DND-41 (cell line): Measurements from ENCODE around the gene TMCO4.

Experiments
- ATAC-seq: fragments of 200-7000 bp; cut with Tn5 transposase; 3 replicates; pipeline ENCODE4 v1.9.1; 2021; ENCODE audit warnings: low read depth; ENCODE audit not compliant: insufficient read depth
- DNase-seq: peaks from one replicate; pipeline ENCODE4 v3.0.0-alpha.2; 2020
- H2AFZ ChIP-seq: 2 replicates; pipeline ENCODE4 v1.6.0; 2012; ENCODE audit warnings: low read depth, low read length
- H3K27ac ChIP-seq: 2 replicates; pipeline ENCODE4 v1.5.1; 2012; ENCODE audit warnings: low read length, inconsistent platforms
- H3K27me3 ChIP-seq: fragments of 200-600 bp; sonication (generic); 2 replicates; pipeline ENCODE4 v1.6.0; 2012; ENCODE audit warnings: low read length, mild to moderate bottlenecking, inconsistent platforms; ENCODE audit not compliant: insufficient read depth, poor library complexity
- H3K36me3 ChIP-seq: 2 replicates; pipeline ENCODE4 v1.5.1; 2012; ENCODE audit warnings: low read length, inconsistent platforms; ENCODE audit not compliant: insufficient read depth
- H3K4me1 ChIP-seq: 2 replicates; pipeline ENCODE4 v1.5.1; 2012; ENCODE audit warnings: mild to moderate bottlenecking, low read length; ENCODE audit not compliant: insufficient read depth
- H3K4me2 ChIP-seq: 2 replicates; pipeline ENCODE4 v1.6.0; 2012; ENCODE audit warnings: mild to moderate bottlenecking, moderate library complexity, low read length, inconsistent platforms; ENCODE audit not compliant: insufficient read depth
- H3K4me3 ChIP-seq, 2 experiments: fragments of 200-600 bp in 1 of 2; shearing (Covaris generic) in 1 of 2; 2 replicates each; pipeline ENCODE4 v1.5.1; 2012 to 2016; ENCODE audit warnings: inconsistent platforms in 2 of 2, low read length in 2 of 2, mild to moderate bottlenecking in 2 of 2, low read depth in 1 of 2, moderate library complexity in 1 of 2
- H3K79me2 ChIP-seq: 2 replicates; pipeline ENCODE4 v1.6.0; 2012; ENCODE audit warnings: low read length, inconsistent platforms; ENCODE audit not compliant: insufficient read depth
- H3K9ac ChIP-seq: 2 replicates; pipeline ENCODE4 v1.6.0; 2012; ENCODE audit warnings: low read depth, mild to moderate bottlenecking, inconsistent platforms, low read length, moderate library complexity
- H3K9me3 ChIP-seq: 2 replicates; pipeline ENCODE4 v1.5.1; 2012; ENCODE audit warnings: low read length, moderate library complexity, mild to moderate bottlenecking, inconsistent platforms; ENCODE audit not compliant: insufficient read depth, severe bottlenecking
- H4K20me1 ChIP-seq: 2 replicates; pipeline ENCODE4 v1.6.0; 2012; ENCODE audit warnings: low read length; ENCODE audit not compliant: insufficient read depth
- CTCF ChIP-seq: IDR thresholded peaks from 2 replicates; pipeline ENCODE4 v1.5.1; 2012; ENCODE audit warnings: borderline replicate concordance, low read length, moderate library complexity, mild to moderate bottlenecking; ENCODE audit not compliant: poor library complexity, severe bottlenecking; ENCODE audit errors: extremely low read depth
- EZH2 ChIP-seq: IDR thresholded peaks from 3 replicates; pipeline ENCODE4 v1.6.1; 2012; ENCODE audit warnings: borderline replicate concordance, low read depth, mild to moderate bottlenecking, moderate library complexity, low read length, inconsistent platforms; ENCODE audit not compliant: severe bottlenecking

TMCO4 gene

DNA sequence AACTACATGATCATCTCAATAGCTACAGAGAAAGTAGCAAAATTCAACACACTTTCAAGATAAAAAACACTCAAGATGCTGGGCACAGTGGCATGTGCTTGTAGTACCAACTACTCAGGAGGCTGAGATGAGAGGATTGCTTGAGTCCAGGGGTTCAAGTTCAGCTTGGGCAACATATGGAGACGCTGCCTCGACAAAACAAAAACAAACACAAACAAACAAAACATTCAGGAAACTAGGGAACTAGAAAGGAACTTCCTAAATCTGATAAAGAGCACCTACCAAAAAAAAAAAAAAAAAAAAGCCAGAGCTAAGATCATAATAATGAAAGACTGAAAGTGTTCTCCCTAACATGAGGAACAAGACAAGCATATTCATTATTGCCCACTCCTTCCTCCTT is 38.1 kb upstream of the TMCO4 start:
- H4K20me1 ChIP-seq = no peaks in the 10 kb centered on the region
- H3K9ac ChIP-seq = no peak overlapping the region
- H3K27ac ChIP-seq = no peak overlapping the region
- no peak overlapping the region for H2AFZ ChIP-seq
- H3K4me3 ChIP-seq = no peak overlapping the region
- ATAC-seq = no peak
- H3K79me2 ChIP-seq = no peaks in the 10 kb centered on the region
- no peaks in the 10 kb centered on the region for H3K4me1 ChIP-seq
- H3K4me2 ChIP-seq = no peak overlapping the region
- TF ChIP-seq EZH2 (no peak), CTCF (no peak)
- no peaks in the 10 kb centered on the region for H3K27me3 ChIP-seq
- H3K9me3 ChIP-seq = no peaks in the 10 kb centered on the region
- H3K36me3 ChIP-seq = no peaks in the 10 kb centered on the region
- no peak for DNase-seq

DNA sequence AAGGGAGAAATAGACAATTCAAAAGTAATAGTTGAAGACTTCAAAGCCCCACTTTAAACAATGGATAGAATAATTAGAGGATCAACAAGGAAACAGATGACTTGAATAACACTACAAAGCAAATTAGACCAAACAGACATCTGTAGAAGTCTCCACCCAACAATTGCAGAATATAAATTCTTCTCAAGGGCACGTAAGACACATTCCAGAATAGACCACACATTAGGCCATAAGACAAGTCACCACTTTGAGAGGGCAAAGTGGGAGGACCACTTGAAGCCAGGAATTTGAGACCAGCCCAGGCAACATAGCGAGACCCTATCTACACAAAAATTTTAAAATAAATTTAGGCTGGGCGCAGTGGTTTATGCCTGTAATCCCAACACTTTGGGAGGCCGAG is 35.9 kb upstream of the TMCO4 start:
- DNase-seq (no peak), ATAC-seq (no peak)
- H2AFZ ChIP-seq = no peak overlapping the region
- TF ChIP-seq EZH2 (no peak), CTCF (no peak)
- H3K9ac ChIP-seq = no peak overlapping the region
- H3K4me1 ChIP-seq = no peaks in the 10 kb centered on the region
- H3K4me2 ChIP-seq = no peak overlapping the region
- no peak overlapping the region for H3K4me3 ChIP-seq
- H3K27me3 ChIP-seq = no peaks in the 10 kb centered on the region
- H3K9me3 ChIP-seq = peaks cover 8% of the 10 kb centered on the region
- no peak overlapping the region for H3K27ac ChIP-seq
- no peaks in the 10 kb centered on the region for H3K79me2 ChIP-seq
- no peaks in the 10 kb centered on the region for H3K36me3 ChIP-seq
- no peaks in the 10 kb centered on the region for H4K20me1 ChIP-seq

DNA sequence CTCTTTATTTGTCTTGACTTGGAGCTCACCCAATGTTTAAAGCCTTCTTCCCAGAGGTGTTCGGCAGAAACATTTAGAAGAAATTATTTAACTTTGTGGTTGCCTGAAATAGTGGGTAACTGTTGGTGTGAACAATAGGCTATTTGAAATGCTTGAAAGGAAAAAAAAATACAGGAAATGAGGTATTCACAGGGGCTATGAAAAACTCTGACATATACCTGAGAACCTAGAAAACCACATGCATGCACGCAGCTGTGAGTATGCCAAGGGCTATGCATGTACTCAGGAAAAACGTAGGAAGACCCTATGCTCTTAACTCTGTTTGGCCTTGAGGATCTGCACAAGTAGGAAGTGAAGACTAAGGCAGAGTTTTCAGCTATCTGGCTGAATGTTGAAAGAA is 31.7 kb upstream of the TMCO4 start:
- no peak overlapping the region for H3K4me3 ChIP-seq
- H3K27me3 ChIP-seq = no peaks in the 10 kb centered on the region
- TF ChIP-seq EZH2 = no peak
- no peak for TF ChIP-seq CTCF
- ATAC-seq (no peak), DNase-seq (no peak)
- H3K4me1 ChIP-seq = no peaks in the 10 kb centered on the region
- H3K4me2 ChIP-seq = no peak overlapping the region
- no peak overlapping the region for H2AFZ ChIP-seq
- H4K20me1 ChIP-seq = no peaks in the 10 kb centered on the region
- H3K36me3 ChIP-seq = no peaks in the 10 kb centered on the region
- no peaks in the 10 kb centered on the region for H3K79me2 ChIP-seq
- H3K9me3 ChIP-seq = peaks cover 8% of the 10 kb centered on the region
- H3K9ac ChIP-seq = no peak overlapping the region
- H3K27ac ChIP-seq = no peak overlapping the region

DNA sequence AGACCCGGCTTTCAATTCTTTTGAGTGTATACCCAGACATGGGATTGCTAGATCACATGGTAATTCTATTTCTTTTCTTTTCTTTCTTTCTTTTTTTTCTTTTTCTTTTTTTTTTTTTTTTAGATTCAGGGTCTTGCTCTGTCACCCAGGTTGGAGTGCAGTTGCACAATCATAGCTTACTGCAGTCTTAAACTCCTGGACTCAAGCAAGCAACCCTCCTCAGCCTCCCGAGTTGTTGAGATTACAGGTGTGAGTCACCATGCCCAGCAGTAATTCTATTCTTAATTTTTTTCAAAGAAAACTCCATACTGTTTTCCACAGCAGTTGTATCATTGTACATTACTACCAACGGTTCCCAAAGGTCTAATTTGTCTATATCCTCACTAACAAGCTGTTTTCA is 28.8 kb upstream of the TMCO4 start:
- ATAC-seq (no peak), DNase-seq (no peak)
- H3K4me1 ChIP-seq = no peaks in the 10 kb centered on the region
- H3K79me2 ChIP-seq = no peaks in the 10 kb centered on the region
- no peak overlapping the region for H3K9ac ChIP-seq
- no peaks in the 10 kb centered on the region for H3K27me3 ChIP-seq
- H3K27ac ChIP-seq = no peak overlapping the region
- H3K4me3 ChIP-seq = no peak overlapping the region
- TF ChIP-seq EZH2 (no peak), CTCF (no peak)
- no peaks in the 10 kb centered on the region for H3K36me3 ChIP-seq
- no peaks in the 10 kb centered on the region; the same call in 1 of the 2 replicates for H4K20me1 ChIP-seq
- H3K4me2 ChIP-seq = no peak overlapping the region
- H2AFZ ChIP-seq = no peak overlapping the region
- H3K9me3 ChIP-seq = peaks cover 8% of the 10 kb centered on the region
